GM19238 (cell line): ENCODE data around the gene RRP36.
A peak's percentile ranks its signal among the peaks of the same experiment; 100 is the strongest.
"Not testable (repeated sequence)": the region's sequence is repeated elsewhere in the genome, so short reads cannot be mapped to it uniquely, and the experiment has no call there.

Experiments
- DNase-seq: peaks from one replicate; pipeline ENCODE4 v3.0.0; 2011; ENCODE audit warnings: low spot score; ENCODE audit not compliant: insufficient read length

The RRP36 gene

GRCh38 chr6:43037706-43038105, 16.3 kb downstream of the RRP36 start:
- DNase-seq, result no peak

GRCh38 chr6:43038727-43039126, 17.3 kb downstream of the RRP36 start:
- no peak for DNase-seq

DNA sequence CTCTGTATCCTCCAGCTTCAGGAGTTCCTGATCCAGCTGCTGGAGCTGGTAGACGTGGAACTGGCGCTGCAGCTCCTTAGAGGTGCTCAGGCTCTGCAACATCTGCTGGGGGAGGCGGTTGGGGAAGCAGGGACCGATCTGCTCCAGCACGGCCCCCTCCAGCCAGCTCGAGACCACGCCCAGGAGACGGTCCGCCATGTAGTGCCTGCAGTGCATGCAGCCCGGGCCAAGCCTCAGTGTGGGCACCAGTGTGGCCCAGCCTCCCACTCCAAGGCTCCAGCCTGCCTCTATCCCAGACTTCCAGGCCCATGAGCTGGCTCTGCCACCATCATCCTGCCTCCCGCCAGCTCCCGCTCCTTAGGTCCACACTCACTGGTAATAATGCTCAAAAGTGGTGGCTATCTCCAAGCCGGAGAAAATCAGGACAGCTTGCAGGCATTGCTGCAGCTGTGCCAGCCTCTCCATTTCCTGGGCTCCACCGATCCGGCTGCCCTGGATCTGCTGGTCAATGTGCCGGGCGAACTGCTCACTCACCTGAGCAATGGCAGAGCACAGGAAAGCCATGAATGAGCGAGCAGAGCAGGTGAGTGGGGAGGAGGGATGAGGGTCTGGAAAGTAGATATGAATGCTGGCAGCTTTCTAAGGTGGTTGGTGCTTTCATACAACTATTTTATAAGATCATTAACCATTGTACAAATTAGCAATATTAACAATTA, 19.3 kb downstream of the RRP36 start:
- DNase-seq, result no peak

- not testable (repeated sequence) for DNase-seq
Observed at GRCh38 chr6:43041475-43041874, 20.1 kb downstream of the RRP36 start.

DNA sequence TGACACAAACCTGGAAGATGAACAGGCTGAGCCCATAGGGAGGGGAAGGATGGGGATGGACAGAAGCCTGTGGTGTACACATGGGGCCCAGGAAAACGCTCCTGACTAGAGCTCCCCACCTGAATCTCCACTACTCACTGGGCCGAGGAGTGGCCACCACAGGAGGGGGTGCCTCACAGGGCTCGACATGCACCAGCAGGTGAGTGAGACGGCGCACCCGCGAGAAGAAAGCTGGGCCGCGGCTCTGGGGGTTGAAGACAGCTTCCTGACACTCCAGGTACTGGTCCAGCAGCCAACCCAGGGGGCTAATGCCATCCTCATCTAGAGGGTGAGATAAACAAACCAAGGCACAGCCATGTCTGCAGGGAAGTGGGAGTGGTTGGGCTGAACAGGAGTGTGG, 21.9 kb downstream of the RRP36 start:
- no peak for DNase-seq

GRCh38 chr6:43045371-43045930, 24.0 kb downstream of the RRP36 start:
- no peak for DNase-seq

DNA sequence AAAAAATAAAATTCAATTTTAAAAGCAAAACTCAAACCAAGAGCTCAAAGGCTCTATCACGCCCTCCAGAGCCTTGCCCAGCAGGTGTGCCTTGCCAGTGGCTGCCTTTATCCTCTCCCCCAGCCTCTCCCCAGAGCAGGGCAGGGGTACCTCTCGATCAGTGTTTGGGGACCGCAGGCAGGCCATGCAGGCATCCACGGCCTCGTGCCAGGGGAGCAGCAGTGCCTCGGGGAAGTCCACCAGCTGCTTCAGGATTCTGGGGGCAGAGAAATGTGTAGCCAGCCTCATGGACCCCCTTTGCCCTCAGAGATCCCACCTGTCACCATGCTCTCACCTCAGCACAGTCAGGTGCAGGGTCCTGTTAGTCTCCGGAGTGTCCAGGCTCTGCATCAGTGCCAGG, 26.6 kb downstream of the RRP36 start:
- DNase-seq, result no peak

DNA sequence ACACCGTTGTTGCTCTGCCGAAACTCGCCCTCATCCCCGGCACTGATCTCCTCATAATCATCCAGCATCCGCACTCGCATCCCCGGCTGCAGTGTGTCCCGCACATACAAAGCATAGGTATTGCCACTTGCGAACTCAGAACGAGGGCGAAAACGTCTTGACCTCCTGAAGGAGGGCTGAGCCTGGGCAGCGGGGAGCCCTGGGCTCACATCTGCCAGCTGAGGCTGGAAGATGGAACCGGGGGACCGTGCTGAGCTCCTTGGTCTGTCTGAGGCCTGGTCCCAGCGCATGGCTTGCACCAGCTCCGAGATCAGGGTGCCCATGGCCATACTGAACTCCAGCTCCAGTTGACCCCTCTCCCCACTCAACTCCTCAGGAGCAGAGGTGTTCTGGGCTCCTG, 29.6 kb downstream of the RRP36 start:
- DNase-seq, result no peak

GRCh38 chr6:43052225-43052841, 30.9 kb downstream of the RRP36 start:
- DNase-seq, result no peak

GRCh38 chr6:43052842-43053544, 31.6 kb downstream of the RRP36 start:
- peak; percentile 26 for DNase-seq

GRCh38 chr6:43053545-43054205, 32.3 kb downstream of the RRP36 start, which contains the start of gene CUL7:
CUL7 (minus strand) TSS chr6:43053851; CDS start chr6:43052788, 1,063 bp downstream.
- DNase-seq, result peak; percentile 97

GRCh38 chr6:43054206-43054943, 33.0 kb downstream of the RRP36 start:
- DNase-seq, result no peak

GRCh38 chr6:43055966-43056365, 34.5 kb downstream of the RRP36 start:
- no peak for DNase-seq

GRCh38 chr6:43058531-43058930, 37.1 kb downstream of the RRP36 start:
- no peak for DNase-seq

- peak; percentile 99 for DNase-seq
Observed at GRCh38 chr6:43059168-43060033, 38.0 kb downstream of the RRP36 start, which contains the start of the genes KLC4 and MRPL2. KLC4 (plus strand) TSS chr6:43059631; CDS start chr6:43061336, 1,705 bp downstream. MRPL2 (minus strand) TSS chr6:43059434; CDS start chr6:43059381, 53 bp downstream.

DNA sequence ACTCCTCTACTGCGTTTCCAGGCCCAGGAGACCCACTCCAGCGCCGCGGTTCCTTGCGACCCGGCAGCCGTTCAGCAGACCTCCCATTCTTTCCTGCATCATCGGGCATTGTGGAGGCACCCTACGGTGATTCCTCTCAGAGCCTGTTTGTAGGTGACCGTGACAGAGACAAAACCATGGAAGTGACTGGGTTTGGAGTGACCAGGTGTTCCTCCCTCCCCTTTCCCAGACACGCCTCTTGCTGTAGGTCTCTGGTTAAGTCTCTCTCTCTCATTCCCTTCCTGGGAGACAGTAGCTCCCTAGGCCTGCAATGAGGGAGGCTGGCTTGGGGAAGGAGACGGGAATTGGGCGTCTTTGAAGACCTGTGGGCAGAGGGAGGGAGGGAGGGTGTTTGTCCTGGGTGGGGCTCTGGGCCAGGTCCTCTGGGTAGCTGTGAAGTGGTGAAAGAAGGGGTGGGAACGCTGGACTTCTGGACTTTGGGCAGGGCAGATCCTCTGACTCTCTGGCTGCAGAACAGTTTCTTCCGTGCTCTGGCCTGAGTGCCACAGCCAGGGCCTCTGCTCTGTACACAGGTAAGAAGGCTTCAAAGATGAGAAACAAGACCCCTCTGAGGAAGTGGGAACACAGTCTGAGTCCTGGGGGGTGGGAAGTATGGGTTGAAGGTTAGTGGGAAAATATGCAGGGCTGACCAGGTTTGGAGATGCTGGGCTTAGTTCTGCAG, 38.8 kb downstream of the RRP36 start:
- no peak for DNase-seq

- no peak for DNase-seq
Observed at GRCh38 chr6:43060755-43061633, 39.6 kb downstream of the RRP36 start.

DNA sequence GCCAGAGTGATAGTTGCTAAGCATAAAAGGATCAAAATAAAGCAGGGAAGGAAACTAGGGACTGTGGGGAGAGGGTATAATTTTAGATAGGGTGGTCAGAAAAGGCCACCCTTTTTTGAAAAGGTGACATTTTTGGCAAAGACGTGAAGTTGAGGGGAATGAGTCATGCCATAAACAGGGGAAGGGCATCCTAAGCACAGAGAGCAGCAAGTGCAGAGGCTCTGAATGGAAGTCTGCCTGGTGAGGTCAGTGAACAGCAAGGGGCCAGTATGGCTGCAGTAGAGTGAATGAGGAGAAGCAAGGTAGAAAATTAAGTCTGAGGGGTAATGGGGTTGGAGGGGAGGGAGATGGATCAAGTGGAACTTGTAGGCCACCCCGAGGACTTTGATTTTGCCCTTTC, 40.4 kb downstream of the RRP36 start:
- DNase-seq, result no peak
